Erythroblast (primary cell): Measurements from ENCODE around the gene MEA1.

ENCODE experiments used
- GATA1 ChIP-seq: IDR thresholded peaks from 2 replicates; pipeline ENCODE4 v1.6.1; 2011; ENCODE audit warnings: low read depth, mild to moderate bottlenecking, control low read depth, low read length, moderate library complexity
- POLR2A ChIP-seq: IDR thresholded peaks from 2 replicates; pipeline ENCODE4 v1.6.1; 2011; ENCODE audit warnings: mild to moderate bottlenecking, low read length

- TF ChIP-seq POLR2A (no peak), GATA1 (no peak)
Observed at GRCh38 chr6:43052842-43053544, 39.2 kb upstream of the MEA1 start.
